ENCODE measurements around the gene MYZAP. TPM values are rescaled to one million over a fixed set of nuclear protein-coding genes. Genes with fewer than 3 reads are reported as not detected.

Gene MYZAP
- total and polyA plus RNA-seq, 10 of the 15 experiments (the other 5 are each of a cell fraction or from before 2014, with no cell fraction given): not detected

DNA sequence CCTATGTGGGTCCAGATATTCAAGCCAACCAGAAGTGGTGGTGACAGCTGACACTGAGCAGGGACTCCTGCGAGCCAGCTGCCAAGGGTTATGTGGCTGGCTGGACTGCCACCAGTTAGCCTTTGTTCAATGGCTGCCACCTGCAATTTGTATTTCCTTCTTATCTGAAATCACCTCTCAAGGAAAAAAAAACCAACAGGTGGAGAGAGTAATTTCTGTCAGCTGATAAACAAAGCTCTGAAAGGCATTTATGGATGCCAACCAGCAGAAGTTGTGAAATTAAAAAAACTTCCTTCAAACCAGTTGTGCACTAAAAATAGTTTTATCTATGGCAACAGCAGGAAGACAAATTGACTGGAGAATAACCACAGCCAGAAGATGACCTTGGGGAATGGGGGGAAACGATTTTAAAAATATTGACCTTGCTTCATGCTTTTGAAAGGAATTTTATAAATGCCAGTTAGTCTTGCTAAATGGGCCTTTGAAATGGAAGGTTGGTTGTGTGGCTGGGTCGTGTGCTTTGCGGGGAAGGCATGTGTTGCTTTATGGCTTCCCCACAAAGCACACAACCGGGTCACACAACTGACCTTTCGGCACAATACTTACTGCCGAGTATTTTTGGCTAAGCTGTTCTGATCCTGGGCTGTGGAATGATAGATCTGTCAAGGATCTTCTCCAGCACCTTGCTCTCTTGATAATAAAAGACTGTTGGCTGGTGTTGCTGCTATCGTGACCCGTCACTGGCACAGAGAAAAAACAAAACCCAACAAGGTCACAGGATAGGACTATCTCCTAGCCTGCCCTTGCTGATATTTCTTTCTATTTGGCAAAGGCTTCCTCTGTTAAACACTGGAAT lies 3.5 kb downstream of the MYZAP start:
- WGBS (ENCODE audit: insufficient coverage, insufficient replicate concordance, low lambda C conversion rate, missing lambda C conversion rate): 28% methylated on average over 9 of the region's 9 CpGs
- Histone ChIP-seq H3K9me3 (replicated peaks; ENCODE audit: control insufficient read depth, insufficient read depth, low read length) (no peaks in the 10 kb centered on the region), H4K20me1 (ENCODE audit: control insufficient read depth, insufficient read depth) (no peaks in the 10 kb centered on the region), H3K79me2 (ENCODE audit: control insufficient read depth, insufficient read depth, low read length) (no peaks in the 10 kb centered on the region), H3K27me3 (replicated peaks in 1 of 2; ENCODE audit: control insufficient read depth in 2 of 2, insufficient read depth in 2 of 2, low read length in 1 of 2) (peaks cover 3 to 9% of the 10 kb centered on the region in 2 experiments), H3K27ac (ENCODE audit: control insufficient read depth, insufficient read depth) (no peak overlapping the region), H3K9ac (ENCODE audit: control insufficient read depth, insufficient read depth, low read length) (no peak overlapping the region), H3K4me1 (ENCODE audit: control insufficient read depth, insufficient read depth, low read length) (no peaks in the 10 kb centered on the region), H3K36me3 (ENCODE audit: control insufficient read depth in 2 of 2, insufficient read depth in 2 of 2, low read length in 1 of 2) (no peaks in the 10 kb centered on the region), H3K4me2 (ENCODE audit: control insufficient read depth, insufficient read depth) (no peak overlapping the region), H3K4me3 (no peak overlapping the region), H2AFZ (ENCODE audit: control insufficient read depth, low read depth, low read length) (no peak overlapping the region)
- TF ChIP-seq YY1 (IDR thresholded peaks at IDR 0.05; ENCODE audit: low read depth, low read length) (no peak), PBX3 (IDR thresholded peaks at IDR 0.05; ENCODE audit: insufficient replicate concordance, low read depth, low read length) (no peak), KAT2A (conservative IDR thresholded peaks at IDR 0.05; ENCODE audit: control insufficient read depth, low read depth, low read length) (no peak), KDM1A (IDR thresholded peaks at IDR 0.05; ENCODE audit: borderline replicate concordance) (no peak), HDAC6 (IDR thresholded peaks at IDR 0.05; ENCODE audit: unreplicated experiment) (no peak), WRNIP1 (IDR thresholded peaks at IDR 0.05; ENCODE audit: borderline replicate concordance, low read depth, low read length) (no peak), CBX5 (IDR thresholded peaks at IDR 0.05; ENCODE audit: low read depth) (no peak), ZNF274 (IDR thresholded peaks at IDR 0.05; ENCODE audit: insufficient read depth, insufficient read length) (no peak), SIN3A (IDR thresholded peaks at IDR 0.05; ENCODE audit: low read depth, low read length) (no peak), EED (IDR thresholded peaks at IDR 0.05; ENCODE audit: low read depth) (no peak), BCL11A (IDR thresholded peaks at IDR 0.05; ENCODE audit: low read depth, low read length) (no peak), PAX8 (IDR thresholded peaks at IDR 0.05) (no peak), RAD21 (IDR thresholded peaks at IDR 0.05; ENCODE audit: insufficient read depth, low read depth, low read length) (no peak)
- TF ChIP-seq, protein P1, sequence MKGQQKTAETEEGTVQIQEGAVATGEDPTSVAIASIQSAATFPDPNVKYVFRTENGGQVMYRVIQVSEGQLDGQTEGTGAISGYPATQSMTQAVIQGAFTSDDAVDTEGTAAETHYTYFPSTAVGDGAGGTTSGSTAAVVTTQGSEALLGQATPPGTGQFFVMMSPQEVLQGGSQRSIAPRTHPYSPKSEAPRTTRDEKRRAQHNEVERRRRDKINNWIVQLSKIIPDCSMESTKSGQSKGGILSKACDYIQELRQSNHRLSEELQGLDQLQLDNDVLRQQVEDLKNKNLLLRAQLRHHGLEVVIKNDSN (IDR thresholded peaks at IDR 0.05; ENCODE audit: borderline replicate concordance, extremely low read length, insufficient read depth, low read depth, low read length): no peak
- DNase-seq (ENCODE audit: low read depth, low spot score) (no peak), ATAC-seq (no peak), FAIRE-seq (no peak)
- SMC1A ChIA-PET (ENCODE audit: uncharacterized antibody, unreplicated experiment): interaction anchor here (0.5 kb wide), 1 partner anchor 104 kb away, joined by 3 read pairs; no protein-coding TSS in a partner anchor
- intact Hi-C loops (cut with micrococcal nuclease; ENCODE audit: unreplicated experiment) (no loop called here), in situ Hi-C loops (cut with MboI) (no loop called here)
- RAD21 ChIA-PET (ENCODE audit: unreplicated experiment): no interaction called here
- POLR2A ChIA-PET: no interaction called here
- CTCF ChIA-PET: no interaction called here
- no TSS peak for BruUV-seq (replicated peaks)

Data from GM12878 (cell line).